GM10266 (cell line): ENCODE results near the gene ABLIM3.
A peak's percentile ranks its signal among the peaks of the same experiment; 100 is the strongest.

Experiments used
- DNase-seq: peaks from one replicate; pipeline ENCODE4 v3.0.0; 2012; ENCODE audit errors: extremely low spot score
- TF ChIP-seq, protein P1 (sequence below): IDR thresholded peaks from 2 replicates; pipeline ENCODE4 v1.5.1; 2012; ENCODE audit warnings: mild to moderate bottlenecking, low read depth; ENCODE audit not compliant: control insufficient read depth, insufficient read depth; ENCODE audit errors: missing control alignments

ABLIM3 gene

GRCh38 chr5:149126906-149127305, 14.4 kb upstream of the ABLIM3 start:
- DNase-seq: no peak
- TF ChIP-seq, protein P1, sequence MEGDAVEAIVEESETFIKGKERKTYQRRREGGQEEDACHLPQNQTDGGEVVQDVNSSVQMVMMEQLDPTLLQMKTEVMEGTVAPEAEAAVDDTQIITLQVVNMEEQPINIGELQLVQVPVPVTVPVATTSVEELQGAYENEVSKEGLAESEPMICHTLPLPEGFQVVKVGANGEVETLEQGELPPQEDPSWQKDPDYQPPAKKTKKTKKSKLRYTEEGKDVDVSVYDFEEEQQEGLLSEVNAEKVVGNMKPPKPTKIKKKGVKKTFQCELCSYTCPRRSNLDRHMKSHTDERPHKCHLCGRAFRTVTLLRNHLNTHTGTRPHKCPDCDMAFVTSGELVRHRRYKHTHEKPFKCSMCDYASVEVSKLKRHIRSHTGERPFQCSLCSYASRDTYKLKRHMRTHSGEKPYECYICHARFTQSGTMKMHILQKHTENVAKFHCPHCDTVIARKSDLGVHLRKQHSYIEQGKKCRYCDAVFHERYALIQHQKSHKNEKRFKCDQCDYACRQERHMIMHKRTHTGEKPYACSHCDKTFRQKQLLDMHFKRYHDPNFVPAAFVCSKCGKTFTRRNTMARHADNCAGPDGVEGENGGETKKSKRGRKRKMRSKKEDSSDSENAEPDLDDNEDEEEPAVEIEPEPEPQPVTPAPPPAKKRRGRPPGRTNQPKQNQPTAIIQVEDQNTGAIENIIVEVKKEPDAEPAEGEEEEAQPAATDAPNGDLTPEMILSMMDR: no peak

GRCh38 chr5:149127394-149127955, 13.8 kb upstream of the ABLIM3 start:
- TF ChIP-seq, protein P1: no peak
- no peak for DNase-seq

GRCh38 chr5:149128023-149128875, 13.0 kb upstream of the ABLIM3 start:
- TF ChIP-seq, protein P1: peak; percentile 56
- DNase-seq: no peak

- DNase-seq: no peak
- TF ChIP-seq, protein P1: no peak
Measured at GRCh38 chr5:149129181-149129580, 12.1 kb upstream of the ABLIM3 start.

DNA sequence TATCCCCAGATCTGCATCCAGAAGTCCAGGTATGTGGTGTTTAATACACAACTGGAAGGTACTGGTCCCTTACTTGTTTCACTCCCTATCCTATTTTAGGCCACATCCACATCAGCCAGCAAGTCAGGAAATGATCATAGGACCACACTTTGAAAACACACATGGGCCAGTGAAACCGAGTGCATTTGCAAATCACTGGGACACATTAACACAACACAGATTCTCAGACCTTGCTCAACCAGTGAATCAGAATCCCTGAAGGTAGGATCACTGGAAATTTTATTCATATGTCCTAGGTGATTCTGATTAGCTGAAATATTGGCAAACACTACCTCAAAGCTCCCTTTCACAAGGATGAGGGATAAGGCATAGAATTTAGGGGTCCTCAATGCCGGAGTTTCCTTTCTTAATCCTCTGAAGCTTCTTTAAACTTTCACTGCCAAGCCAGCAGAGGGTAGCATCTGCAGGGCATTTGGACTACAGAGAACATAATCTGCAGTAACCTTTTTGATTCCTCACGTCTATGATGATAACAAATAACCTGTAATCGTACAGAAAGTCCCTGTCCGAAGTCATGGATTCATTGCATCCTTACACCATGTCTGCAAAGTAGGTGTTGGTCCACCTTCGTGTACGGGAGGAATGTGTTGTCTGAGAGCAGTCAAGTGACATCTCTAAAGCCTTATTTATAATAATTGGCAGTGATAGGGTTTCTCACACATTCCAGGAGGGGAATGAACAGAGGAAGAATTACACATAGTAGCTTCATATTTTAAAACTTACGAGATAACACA, 11.0 kb upstream of the ABLIM3 start:
- TF ChIP-seq, protein P1: no peak
- no peak for DNase-seq

DNA sequence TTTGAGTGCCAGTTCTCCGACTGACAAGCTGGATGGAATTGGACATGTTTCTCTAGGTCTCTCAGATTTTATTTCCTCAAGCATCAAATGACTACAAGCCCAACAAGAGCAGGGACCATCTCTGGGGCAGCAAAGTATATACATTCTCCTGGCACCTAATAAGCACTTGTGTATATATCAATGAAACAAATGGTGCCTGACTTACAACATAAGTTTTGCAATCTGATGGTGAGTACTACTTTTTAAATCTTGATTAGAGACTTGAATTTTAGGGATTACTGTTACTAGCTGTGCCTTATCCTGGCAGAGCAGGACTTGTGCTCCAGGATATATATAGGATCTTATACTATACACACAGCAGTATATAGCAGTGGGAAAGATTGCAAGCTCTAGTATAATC, 8.8 kb upstream of the ABLIM3 start:
- no peak for DNase-seq
- TF ChIP-seq, protein P1: no peak
